Breast epithelium (tissue), 4 donors: ENCODE data around the gene SBNO1. TPM values are rescaled to one million over a fixed set of nuclear protein-coding genes. Genes with fewer than 3 reads are reported as not detected.
"Not testable (repeated sequence)": the region's sequence is repeated elsewhere in the genome, so short reads cannot be mapped to it uniquely, and the experiment has no call there.

ENCODE experiments used
- DNase-seq, 2 donors: peaks; one replicate each; pipeline ENCODE4 v3.0.0-alpha.2; 2019; ENCODE audit warnings: low spot score in 2 of 2
- H3K27ac ChIP-seq, 2 donors: fragments of 200-600 bp; sonication (generic) in 1 of 2; one replicate each; pipeline ENCODE4 v1.5.1; 2016 to 2019; ENCODE audit warnings: mild to moderate bottlenecking in 1 of 2
- H3K27me3 ChIP-seq, 2 donors: fragments of 200-600 bp; sonication (generic) in 1 of 2; one replicate each; pipeline versions ENCODE4 v1.5.1 to v1.6.0; 2017 to 2019; ENCODE audit warnings: control low read depth in 1 of 2, mild to moderate bottlenecking in 1 of 2
- H3K36me3 ChIP-seq: fragments of 200-600 bp; one replicate; pipeline ENCODE4 v1.5.1; 2019
- H3K4me1 ChIP-seq, 2 donors: fragments of 200-600 bp; sonication (generic); one replicate each; pipeline ENCODE4 v1.5.1; 2016 to 2019; ENCODE audit warnings: control low read depth in 1 of 2
- H3K4me3 ChIP-seq, 3 donors: fragments of 200-600 bp; sonication (generic); 1 replicate in 2 of 3; 2 replicates in 1 of 3; pipeline ENCODE4 v1.5.1; 2016 to 2019; ENCODE audit warnings: mild to moderate bottlenecking in 3 of 3, moderate library complexity in 2 of 3
- H3K9me3 ChIP-seq, 2 donors: fragments of 200-600 bp; sonication (generic) in 1 of 2; one replicate each; pipeline ENCODE4 v1.5.1; 2016 to 2019; ENCODE audit warnings: control low read depth in 1 of 2
- POLR2A ChIP-seq: fragments of 450-650 bp; IDR thresholded peaks from one replicate; pipeline ENCODE4 v1.6.1; 2016; ENCODE audit warnings: antibody characterized with exemption, mild to moderate bottlenecking, moderate library complexity
- POLR2AphosphoS5 ChIP-seq, 3 donors: sonication (generic); formaldehyde crosslinking; IDR thresholded peaks; one replicate each; pipeline ENCODE4 v1.6.1; 2017; ENCODE audit warnings: antibody characterized with exemption in 3 of 3
- intact Hi-C: fragments of 100-400 bp; cut with DNase I; formaldehyde crosslinking; loops from one replicate; pipeline ENCODE4 v1.15.1; 2023; ENCODE audit warnings: low total_unique reads
- total RNA-seq, 3 donors: library from RNA; depleted of rRNA; stranded (reverse); fragments of >200 nt; gene quantifications; one replicate each; pipeline ENCODE4 v1.1.0, GENCODE V29; 2016
- TF ChIP-seq, protein P1 (sequence below), 3 donors: fragments of 450-650 bp; IDR thresholded peaks; one replicate each; pipeline ENCODE4 v1.5.1; 2016 to 2017; ENCODE audit warnings: antibody characterized with exemption in 3 of 3, mild to moderate bottlenecking in 3 of 3, moderate library complexity in 3 of 3

Gene SBNO1
- total RNA-seq, 3 donors from 2014 or later: 20.3 to 31.0 (median 22.9) TPM

DNA sequence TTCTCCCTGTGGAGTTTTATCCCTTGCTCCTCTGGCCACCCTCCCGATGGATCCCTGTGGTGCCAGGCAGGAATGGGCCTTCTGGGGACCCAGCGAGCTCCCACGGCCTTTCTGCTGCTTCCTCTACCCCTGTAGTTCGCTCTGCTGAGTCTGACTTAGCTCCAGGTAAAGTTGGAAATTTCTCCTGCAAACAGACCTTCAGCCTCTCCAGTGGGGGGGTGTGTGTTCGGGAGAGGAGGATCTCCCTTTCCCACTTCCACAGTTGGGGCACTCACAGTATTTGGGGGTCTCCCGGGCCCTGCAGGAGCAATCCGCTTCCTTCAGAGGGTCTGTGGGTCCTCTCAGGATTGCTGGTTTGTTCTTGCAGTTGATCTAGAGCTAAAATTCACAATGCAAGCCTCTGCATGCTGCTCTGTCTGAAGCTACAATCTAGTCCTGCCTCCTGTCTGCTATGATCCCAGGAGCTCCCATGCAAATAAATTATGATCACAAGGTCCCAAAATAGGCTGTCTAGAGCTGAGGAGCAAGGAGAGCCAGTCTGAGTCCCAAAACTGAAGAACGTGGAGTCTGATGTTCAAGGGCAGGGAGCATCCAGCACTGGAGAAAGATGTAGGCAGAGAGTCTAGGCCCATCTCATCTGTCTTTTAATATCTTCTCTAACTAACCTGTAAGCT is 113.1 kb downstream of the SBNO1 start:
- Histone ChIP-seq H3K36me3 (no peaks in the 10 kb centered on the region), H3K27ac (peak overlapping the region; percentile 76 to 80), H3K9me3 (no peaks in the 10 kb centered on the region), H3K4me3 (no peak overlapping the region), H3K27me3 (no peaks in the 10 kb centered on the region), H3K4me1 (peaks cover 2 to 7% of the 10 kb centered on the region in 2 donors)
- TF ChIP-seq POLR2A: no peak
- TF ChIP-seq, protein P1, sequence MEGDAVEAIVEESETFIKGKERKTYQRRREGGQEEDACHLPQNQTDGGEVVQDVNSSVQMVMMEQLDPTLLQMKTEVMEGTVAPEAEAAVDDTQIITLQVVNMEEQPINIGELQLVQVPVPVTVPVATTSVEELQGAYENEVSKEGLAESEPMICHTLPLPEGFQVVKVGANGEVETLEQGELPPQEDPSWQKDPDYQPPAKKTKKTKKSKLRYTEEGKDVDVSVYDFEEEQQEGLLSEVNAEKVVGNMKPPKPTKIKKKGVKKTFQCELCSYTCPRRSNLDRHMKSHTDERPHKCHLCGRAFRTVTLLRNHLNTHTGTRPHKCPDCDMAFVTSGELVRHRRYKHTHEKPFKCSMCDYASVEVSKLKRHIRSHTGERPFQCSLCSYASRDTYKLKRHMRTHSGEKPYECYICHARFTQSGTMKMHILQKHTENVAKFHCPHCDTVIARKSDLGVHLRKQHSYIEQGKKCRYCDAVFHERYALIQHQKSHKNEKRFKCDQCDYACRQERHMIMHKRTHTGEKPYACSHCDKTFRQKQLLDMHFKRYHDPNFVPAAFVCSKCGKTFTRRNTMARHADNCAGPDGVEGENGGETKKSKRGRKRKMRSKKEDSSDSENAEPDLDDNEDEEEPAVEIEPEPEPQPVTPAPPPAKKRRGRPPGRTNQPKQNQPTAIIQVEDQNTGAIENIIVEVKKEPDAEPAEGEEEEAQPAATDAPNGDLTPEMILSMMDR (IDR thresholded peaks at IDR 0.05): no peak
- no peak for TF ChIP-seq POLR2AphosphoS5 (IDR thresholded peaks at IDR 0.05)
- intact Hi-C loops: no loop called here
- no peak for DNase-seq

DNA sequence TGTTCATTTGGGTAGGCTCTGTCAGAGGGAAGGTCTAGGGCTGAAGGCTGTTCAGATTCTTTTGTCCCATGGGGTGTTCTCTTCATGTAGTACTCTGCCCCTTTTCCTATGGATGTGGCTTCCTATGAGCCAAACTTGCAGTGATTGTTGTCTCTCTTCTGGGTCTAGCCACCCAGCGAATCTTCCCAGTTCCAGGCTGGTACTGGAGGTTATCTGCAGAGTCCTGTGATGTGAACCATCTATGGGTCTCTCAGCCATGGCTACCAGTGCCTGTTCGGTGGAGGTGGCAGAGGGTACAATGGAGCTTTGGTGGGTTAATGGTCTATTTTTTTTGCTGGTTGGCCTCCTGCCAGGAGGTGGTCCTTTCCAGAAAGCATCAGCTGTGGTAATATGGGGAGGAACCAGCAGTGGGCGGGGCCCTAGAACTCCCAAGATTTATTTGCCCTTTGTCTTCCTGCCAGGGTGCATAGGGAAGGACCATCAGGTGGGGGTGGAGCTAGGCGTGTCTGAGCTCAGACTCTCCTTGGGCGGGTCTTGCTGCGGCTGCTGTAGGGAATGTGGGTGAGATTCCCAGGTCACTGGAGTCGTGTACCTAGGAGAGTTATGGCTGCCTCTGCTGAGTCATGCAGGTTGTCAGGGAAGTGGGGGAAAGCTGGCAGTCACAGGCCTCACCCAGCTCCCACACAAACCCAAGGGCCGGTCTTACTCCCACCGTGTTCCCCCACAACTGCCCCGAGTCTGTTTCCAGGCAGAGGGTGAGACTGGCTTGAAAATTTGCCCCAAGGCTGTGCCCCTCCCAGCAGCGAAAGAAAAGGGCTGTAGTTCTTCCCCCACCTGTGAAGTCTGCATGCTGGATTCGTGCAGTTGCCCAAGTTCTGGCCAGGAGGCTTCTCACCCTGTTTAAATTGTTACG is 113.9 kb downstream of the SBNO1 start:
- Histone ChIP-seq H3K27ac (peak overlapping the region; percentile 76 to 80), H3K27me3 (no peaks in the 10 kb centered on the region), H3K9me3 (no peaks in the 10 kb centered on the region), H3K36me3 (no peaks in the 10 kb centered on the region), H3K4me1 (peaks cover 2 to 7% of the 10 kb centered on the region in 2 donors), H3K4me3 (no peak overlapping the region)
- TF ChIP-seq, protein P1 (IDR thresholded peaks at IDR 0.05): no peak
- TF ChIP-seq POLR2AphosphoS5 (IDR thresholded peaks at IDR 0.05) (no peak), POLR2A (no peak)
- intact Hi-C loops: no loop called here
- peak; percentile 65 to 72 for DNase-seq

DNA sequence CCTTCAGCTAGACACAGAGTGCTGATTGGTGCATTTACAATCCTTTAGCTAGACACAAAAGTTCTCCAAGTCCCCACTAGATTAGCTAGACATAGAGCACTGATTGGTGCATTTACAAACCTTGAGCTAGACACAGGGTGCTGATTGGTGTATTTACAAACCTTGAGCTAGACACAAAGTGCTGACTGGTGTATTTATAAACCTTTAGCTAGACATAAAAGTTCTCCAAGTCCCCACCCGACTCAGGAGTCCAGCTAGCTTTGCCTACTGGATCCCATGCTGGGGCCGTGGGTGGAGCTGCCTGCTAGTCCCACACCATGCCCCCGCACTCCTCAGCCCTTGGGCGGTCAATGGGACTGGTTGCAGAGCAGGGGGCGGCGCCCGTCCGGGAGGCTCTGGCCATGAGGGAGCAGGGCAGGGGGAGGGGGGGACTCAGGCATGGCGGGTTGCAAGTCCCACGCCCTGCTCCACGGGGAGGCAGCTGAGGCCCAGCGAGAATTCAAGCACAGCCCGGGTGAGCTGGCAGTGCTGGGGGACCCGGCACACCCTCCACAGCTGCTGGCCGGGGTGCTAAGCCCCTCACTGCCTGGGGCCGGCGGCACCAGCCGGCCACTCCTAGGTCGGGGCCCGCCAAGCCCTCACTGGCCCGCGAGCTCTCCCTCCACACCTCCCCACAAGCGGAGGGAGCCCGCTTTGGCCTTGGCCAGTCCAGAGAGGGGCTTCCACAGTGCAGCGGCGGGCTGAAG is 115.5 kb downstream of the SBNO1 start:
- intact Hi-C loops, H3K36me3 ChIP-seq, H3K4me3 ChIP-seq, H3K27me3 ChIP-seq, H3K4me1 ChIP-seq, H3K27ac ChIP-seq, H3K9me3 ChIP-seq, DNase-seq: not testable (repeated sequence)

DNA sequence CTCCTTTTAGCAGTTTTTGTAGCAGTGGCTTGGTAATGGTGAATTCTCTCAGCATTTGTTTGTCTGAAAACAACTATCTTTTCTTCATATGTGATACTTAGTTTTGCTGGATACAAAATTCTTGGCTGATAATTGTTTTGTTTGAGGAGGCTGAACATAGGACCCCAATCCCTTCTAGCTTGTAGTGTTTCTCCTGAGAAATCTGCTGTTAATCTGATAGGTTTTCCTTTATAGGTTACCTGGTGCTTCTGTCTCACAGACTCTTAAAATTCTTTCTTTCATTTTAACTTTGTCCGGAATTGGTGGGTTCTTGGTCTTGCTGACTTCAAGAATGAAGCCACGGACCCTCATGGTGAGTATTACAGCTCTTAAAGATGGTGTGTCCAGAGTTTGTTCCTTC is 116.5 kb downstream of the SBNO1 start:
- DNase-seq, H3K27me3 ChIP-seq, H3K27ac ChIP-seq, H3K4me1 ChIP-seq, H3K9me3 ChIP-seq, H3K36me3 ChIP-seq, intact Hi-C loops, H3K4me3 ChIP-seq: not testable (repeated sequence)

DNA sequence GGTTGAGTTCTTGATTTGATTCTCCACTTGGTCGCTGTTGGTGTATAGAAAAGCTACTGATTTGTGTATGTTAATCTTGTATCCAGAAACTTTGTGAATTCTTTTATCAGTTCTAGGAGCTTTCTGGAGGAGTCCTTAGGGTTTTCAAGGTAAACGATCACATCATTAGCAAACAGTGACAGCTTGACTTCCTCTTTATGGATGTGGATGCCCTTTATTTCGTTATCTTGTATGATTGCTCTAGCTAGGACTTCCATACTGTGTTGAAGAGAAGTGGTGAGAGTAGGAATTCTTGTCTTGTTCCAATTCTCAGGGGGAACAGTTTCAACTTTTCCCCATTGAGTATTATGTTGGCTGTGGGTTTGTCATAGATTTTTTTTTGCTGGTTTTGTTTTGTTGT is 119.0 kb downstream of the SBNO1 start:
- DNase-seq: no peak
- H3K27ac ChIP-seq: no peak overlapping the region
- TF ChIP-seq, protein P1 (IDR thresholded peaks at IDR 0.05): no peak
- TF ChIP-seq POLR2A (no peak), POLR2AphosphoS5 (IDR thresholded peaks at IDR 0.05) (no peak)
- H3K27me3 ChIP-seq: no peaks in the 10 kb centered on the region
- H3K4me3 ChIP-seq: no peak overlapping the region
- intact Hi-C loops: no loop called here
- no peaks in the 10 kb centered on the region for H3K9me3 ChIP-seq
- no peaks in the 10 kb centered on the region for H3K36me3 ChIP-seq
- peaks cover 0 to 4% of the 10 kb centered on the region in 2 donors for H3K4me1 ChIP-seq
